Measurements from ENCODE around the gene DGCR2.
"Not testable (repeated sequence)": the region's sequence is repeated elsewhere in the genome, so short reads cannot be mapped to it uniquely, and the experiment has no call there.

GRCh38 chr22:19034724-19035120, 87.5 kb downstream of the DGCR2 start:
- not testable (repeated sequence) for TF ChIP-seq CTCF (conservative IDR thresholded peaks at IDR 0.05 in 1 of 2, IDR thresholded peaks at IDR 0.05 in 1 of 2; ENCODE audit: low read depth in 1 of 2, low read length in 2 of 2); EZH2 (IDR thresholded peaks at IDR 0.05; ENCODE audit: low read length, missing control alignments)
